ENCODE data around the gene GUCY2D.
"Not testable (repeated sequence)": the region's sequence is repeated elsewhere in the genome, so short reads cannot be mapped to it uniquely, and the experiment has no call there.

GUCY2D gene

GRCh38 chr17:8015236-8015956 is 13.0 kb downstream of the GUCY2D start:
- DNase-seq (ENCODE audit: insufficient read length, low spot score) (no peak), FAIRE-seq (no peak)

GRCh38 chr17:8015957-8016631 is 13.7 kb downstream of the GUCY2D start:
- no peak for FAIRE-seq

GRCh38 chr17:8016632-8017424 is 14.4 kb downstream of the GUCY2D start:
- DNase-seq (ENCODE audit: insufficient read length, low spot score) = no peak
- no peak for FAIRE-seq

More at GRCh38 chr17:8015957-8016631, 13.7 kb downstream of the GUCY2D start:
- DNase-seq (ENCODE audit: insufficient read length, low spot score) = no peak

GRCh38 chr17:8018436-8018835 is 16.0 kb downstream of the GUCY2D start:
- no peak for DNase-seq (ENCODE audit: insufficient read length, low spot score)
- no peak for FAIRE-seq

GRCh38 chr17:8019166-8019565 is 16.8 kb downstream of the GUCY2D start:
- FAIRE-seq = no peak

GRCh38 chr17:8019665-8020650 is 17.5 kb downstream of the GUCY2D start:
- DNase-seq (ENCODE audit: insufficient read length, low spot score) = no peak
- no peak for FAIRE-seq

More at GRCh38 chr17:8019166-8019565, 16.8 kb downstream of the GUCY2D start:
- no peak for DNase-seq (ENCODE audit: insufficient read length, low spot score)

- FAIRE-seq = no peak
- no peak for DNase-seq (ENCODE audit: insufficient read length, low spot score)
Measured at GRCh38 chr17:8020776-8021564, 18.6 kb downstream of the GUCY2D start.

GRCh38 chr17:8021565-8022359 is 19.3 kb downstream of the GUCY2D start:
- DNase-seq (ENCODE audit: insufficient read length, low spot score) = no peak
- FAIRE-seq = no peak

- no peak for DNase-seq (ENCODE audit: insufficient read length, low spot score)
Measured at GRCh38 chr17:8022360-8023003, 20.1 kb downstream of the GUCY2D start.

GRCh38 chr17:8024161-8024560 is 21.7 kb downstream of the GUCY2D start:
- FAIRE-seq; DNase-seq (ENCODE audit: insufficient read length, low spot score): not testable (repeated sequence)

More at GRCh38 chr17:8022360-8023003, 20.1 kb downstream of the GUCY2D start:
- FAIRE-seq = no peak

- FAIRE-seq = no peak
- no peak for DNase-seq (ENCODE audit: insufficient read length, low spot score)
Measured at GRCh38 chr17:8025176-8025911, 22.9 kb downstream of the GUCY2D start.

- no peak for FAIRE-seq
Measured at GRCh38 chr17:8029121-8029520, 26.7 kb downstream of the GUCY2D start.

GRCh38 chr17:8031261-8031661 is 28.8 kb downstream of the GUCY2D start:
- FAIRE-seq (no peak), DNase-seq (ENCODE audit: insufficient read length, low spot score) (no peak)

More at GRCh38 chr17:8029121-8029520, 26.7 kb downstream of the GUCY2D start:
- DNase-seq (ENCODE audit: insufficient read length, low spot score) = no peak

- DNase-seq (ENCODE audit: insufficient read length, low spot score) = no peak
- FAIRE-seq = no peak
Measured at GRCh38 chr17:8031950-8032349, 29.5 kb downstream of the GUCY2D start.

GRCh38 chr17:8032442-8032841 is 30.0 kb downstream of the GUCY2D start:
- FAIRE-seq = no peak
- no peak for DNase-seq (ENCODE audit: insufficient read length, low spot score)

- DNase-seq (ENCODE audit: insufficient read length, low spot score) (no peak), FAIRE-seq (no peak)
Measured at GRCh38 chr17:8038954-8039610, 36.7 kb downstream of the GUCY2D start, which contains the start of gene ALOX15B. Gene ALOX15B (plus strand): TSS chr17:8039059. CDS start chr17:8039156, 97 bp downstream.
